ENCODE data around the gene PRKAG1. TPM values are rescaled to one million over a fixed set of nuclear protein-coding genes. Genes with fewer than 3 reads are reported as not detected.

The PRKAG1 gene
- total RNA-seq, 1 donor from 2014 or later = 67.0 TPM

DNA sequence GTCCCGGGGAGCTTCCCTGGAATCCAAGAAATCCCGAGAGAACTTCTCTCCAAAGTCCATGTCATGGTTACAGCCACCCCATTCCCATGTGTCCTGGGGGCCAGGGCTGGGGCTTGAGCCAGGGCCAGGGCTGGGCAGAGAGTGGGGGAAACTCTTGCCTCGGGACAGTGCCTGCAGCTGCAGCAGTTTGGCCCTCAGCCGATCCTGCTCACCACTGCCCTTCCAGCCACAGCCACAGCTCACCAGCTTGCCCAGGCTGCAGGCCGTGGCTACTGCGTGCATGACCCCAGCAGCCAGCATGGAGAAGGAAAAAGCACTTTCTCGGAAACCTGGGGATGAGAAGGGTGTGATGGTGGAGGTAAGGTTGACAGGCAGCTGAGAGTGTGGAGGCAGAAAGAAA lies 50.6 kb downstream of the PRKAG1 start:
- H3K4me3 ChIP-seq = no peak overlapping the region
- H3K27ac ChIP-seq = no peak overlapping the region
- H3K4me1 ChIP-seq = peaks cover 32% of the 10 kb centered on the region
- H3K27me3 ChIP-seq = no peaks in the 10 kb centered on the region
- intact Hi-C loops (cut with DNase I) = no loop called here
- TF ChIP-seq, protein P1, sequence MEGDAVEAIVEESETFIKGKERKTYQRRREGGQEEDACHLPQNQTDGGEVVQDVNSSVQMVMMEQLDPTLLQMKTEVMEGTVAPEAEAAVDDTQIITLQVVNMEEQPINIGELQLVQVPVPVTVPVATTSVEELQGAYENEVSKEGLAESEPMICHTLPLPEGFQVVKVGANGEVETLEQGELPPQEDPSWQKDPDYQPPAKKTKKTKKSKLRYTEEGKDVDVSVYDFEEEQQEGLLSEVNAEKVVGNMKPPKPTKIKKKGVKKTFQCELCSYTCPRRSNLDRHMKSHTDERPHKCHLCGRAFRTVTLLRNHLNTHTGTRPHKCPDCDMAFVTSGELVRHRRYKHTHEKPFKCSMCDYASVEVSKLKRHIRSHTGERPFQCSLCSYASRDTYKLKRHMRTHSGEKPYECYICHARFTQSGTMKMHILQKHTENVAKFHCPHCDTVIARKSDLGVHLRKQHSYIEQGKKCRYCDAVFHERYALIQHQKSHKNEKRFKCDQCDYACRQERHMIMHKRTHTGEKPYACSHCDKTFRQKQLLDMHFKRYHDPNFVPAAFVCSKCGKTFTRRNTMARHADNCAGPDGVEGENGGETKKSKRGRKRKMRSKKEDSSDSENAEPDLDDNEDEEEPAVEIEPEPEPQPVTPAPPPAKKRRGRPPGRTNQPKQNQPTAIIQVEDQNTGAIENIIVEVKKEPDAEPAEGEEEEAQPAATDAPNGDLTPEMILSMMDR (IDR thresholded peaks at IDR 0.05) = no peak
- TF ChIP-seq POLR2A (IDR thresholded peaks at IDR 0.05) = no peak
- TF ChIP-seq POLR2AphosphoS5 (IDR thresholded peaks at IDR 0.05; ENCODE audit: insufficient read depth in 1 of 2, low read depth in 1 of 2) = no peak
- no peaks in the 10 kb centered on the region for H3K36me3 ChIP-seq
- no peaks in the 10 kb centered on the region for H3K9me3 ChIP-seq
- DNase-seq (ENCODE audit: extremely low spot score in 2 of 2) = no peak

DNA sequence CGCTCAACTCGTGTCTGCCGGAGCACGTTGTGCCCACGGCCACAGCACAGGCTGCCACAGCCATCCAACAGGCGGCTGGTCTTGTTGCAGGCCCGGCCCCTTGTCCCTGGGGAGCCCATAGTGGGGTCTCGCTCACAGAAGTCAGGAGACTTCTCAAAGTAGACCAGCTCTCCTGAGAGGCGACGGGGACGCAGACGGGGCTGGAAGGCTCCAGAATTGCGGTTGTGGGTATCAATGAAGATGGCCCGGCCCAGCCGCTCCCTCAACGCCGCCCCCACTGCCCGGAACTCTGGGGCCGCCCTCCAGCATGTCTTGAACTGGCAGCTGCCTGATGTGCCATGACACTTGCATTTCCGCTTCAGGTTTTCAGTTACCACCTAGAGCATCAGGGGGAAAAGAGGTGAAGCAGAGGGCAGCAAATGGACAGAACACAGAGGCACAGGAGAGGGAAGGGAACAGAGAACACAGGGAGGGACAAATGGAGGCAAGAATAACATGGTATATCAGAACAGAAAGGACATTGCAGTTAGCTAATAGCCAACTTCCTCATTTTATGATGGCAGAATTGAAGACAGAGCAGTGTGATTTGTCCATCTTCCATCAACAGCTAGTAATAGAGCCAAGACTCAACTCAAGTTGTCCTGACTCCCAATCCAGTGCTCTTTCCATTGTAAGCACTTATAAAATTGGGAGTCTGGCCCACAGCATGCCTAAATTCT lies 52.2 kb downstream of the PRKAG1 start:
- intact Hi-C loops (cut with DNase I) = no loop called here
- peaks cover 22% of the 10 kb centered on the region for H3K4me1 ChIP-seq
- TF ChIP-seq, protein P1 (IDR thresholded peaks at IDR 0.05) = no peak
- TF ChIP-seq POLR2AphosphoS5 (IDR thresholded peaks at IDR 0.05; ENCODE audit: insufficient read depth in 1 of 2, low read depth in 1 of 2) (no peak), POLR2A (IDR thresholded peaks at IDR 0.05) (no peak)
- no peak for DNase-seq (ENCODE audit: extremely low spot score in 2 of 2)
- no peaks in the 10 kb centered on the region for H3K9me3 ChIP-seq
- no peaks in the 10 kb centered on the region for H3K27me3 ChIP-seq
- no peak overlapping the region for H3K4me3 ChIP-seq
- no peak overlapping the region for H3K27ac ChIP-seq
- no peaks in the 10 kb centered on the region for H3K36me3 ChIP-seq

DNA sequence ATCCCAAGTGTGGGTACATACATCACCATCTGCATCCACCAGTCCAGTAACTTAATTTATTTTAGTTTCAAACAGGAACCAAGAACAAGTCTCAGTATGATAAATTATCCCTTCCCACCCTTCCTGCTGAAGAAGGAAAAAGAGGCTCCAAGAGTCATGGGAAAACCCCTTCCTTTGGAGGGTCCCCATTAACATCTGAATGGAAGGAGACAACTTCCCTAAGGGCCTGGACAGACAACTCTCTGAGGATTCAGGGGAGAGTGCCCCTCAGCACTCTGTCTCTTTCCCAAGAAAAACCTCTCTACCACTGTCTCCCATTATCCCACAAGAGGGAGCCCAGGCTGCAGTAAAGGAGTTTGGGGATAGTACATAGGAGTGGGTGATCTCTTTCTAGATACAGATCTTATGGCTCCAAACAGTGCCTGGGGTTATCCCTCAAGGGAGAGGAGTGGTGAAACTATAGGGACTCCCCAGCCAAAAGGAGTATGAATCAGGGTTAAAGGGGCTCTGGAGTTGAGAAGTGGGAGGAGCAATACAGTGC lies 53.2 kb downstream of the PRKAG1 start:
- intact Hi-C loops (cut with DNase I) = no loop called here
- no peak for DNase-seq (ENCODE audit: extremely low spot score in 2 of 2)

DNA sequence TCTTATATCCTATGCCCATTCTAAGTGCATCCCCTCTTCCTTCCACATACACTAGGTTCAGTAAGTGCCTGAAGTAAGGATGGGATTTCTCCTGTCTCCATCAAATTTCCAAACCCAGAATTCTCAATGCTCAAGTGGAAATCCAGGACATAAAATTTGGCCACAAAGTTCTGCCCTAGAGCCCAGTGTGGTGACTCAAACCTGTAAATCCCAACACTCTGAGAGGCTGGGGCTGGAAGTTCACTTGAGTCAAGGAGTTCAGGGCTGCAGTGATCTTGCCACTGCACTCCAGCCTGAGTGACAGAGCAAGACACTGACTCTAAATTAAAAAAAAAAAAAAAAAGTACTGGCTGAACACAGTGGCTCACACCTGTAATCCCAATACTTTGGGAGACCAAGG lies 56.8 kb downstream of the PRKAG1 start:
- Histone ChIP-seq H3K27me3 (no peaks in the 10 kb centered on the region), H3K4me3 (no peak overlapping the region), H3K27ac (no peak overlapping the region), H3K9me3 (no peaks in the 10 kb centered on the region), H3K36me3 (no peaks in the 10 kb centered on the region), H3K4me1 (peaks cover 5% of the 10 kb centered on the region)
- no peak for DNase-seq (ENCODE audit: extremely low spot score in 2 of 2)
- TF ChIP-seq POLR2A (IDR thresholded peaks at IDR 0.05) (no peak), POLR2AphosphoS5 (IDR thresholded peaks at IDR 0.05; ENCODE audit: insufficient read depth in 1 of 2, low read depth in 1 of 2) (no peak)
- TF ChIP-seq, protein P1 (IDR thresholded peaks at IDR 0.05) = no peak
- intact Hi-C loops (cut with DNase I) = no loop called here

More for the DNA sequence above, 53.2 kb downstream of the PRKAG1 start:
- Histone ChIP-seq H3K4me1 (peaks cover 12% of the 10 kb centered on the region), H3K27ac (no peak overlapping the region), H3K4me3 (no peak overlapping the region), H3K27me3 (no peaks in the 10 kb centered on the region), H3K9me3 (no peaks in the 10 kb centered on the region), H3K36me3 (no peaks in the 10 kb centered on the region)
- TF ChIP-seq POLR2AphosphoS5 (IDR thresholded peaks at IDR 0.05; ENCODE audit: insufficient read depth in 1 of 2, low read depth in 1 of 2) = no peak
- TF ChIP-seq POLR2A (IDR thresholded peaks at IDR 0.05) = no peak
- TF ChIP-seq, protein P1 (IDR thresholded peaks at IDR 0.05) = no peak

DNA sequence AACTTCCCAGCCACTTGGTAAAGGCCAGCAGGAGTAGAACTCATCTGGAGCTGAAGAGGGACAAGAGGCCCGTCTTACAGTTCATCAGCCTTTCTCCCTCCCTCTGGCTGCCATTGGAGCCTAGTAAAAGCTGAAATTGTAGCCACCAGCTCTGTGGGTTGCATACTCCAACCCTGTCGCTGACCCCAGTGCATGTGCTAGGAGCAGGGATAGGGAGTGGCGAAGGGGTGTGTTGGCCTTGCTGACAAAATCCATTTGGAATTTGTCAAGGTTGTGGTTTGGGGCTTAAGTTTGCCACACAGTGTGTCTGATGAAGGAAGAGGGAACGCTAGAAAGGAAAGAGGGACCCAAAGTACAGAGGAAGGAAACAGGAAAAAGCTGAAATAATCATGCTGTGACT lies 57.2 kb downstream of the PRKAG1 start:
- TF ChIP-seq POLR2AphosphoS5 (IDR thresholded peaks at IDR 0.05; ENCODE audit: insufficient read depth in 1 of 2, low read depth in 1 of 2) (no peak), POLR2A (IDR thresholded peaks at IDR 0.05) (no peak)
- TF ChIP-seq, protein P1 (IDR thresholded peaks at IDR 0.05) = no peak
- Histone ChIP-seq H3K27me3 (no peaks in the 10 kb centered on the region), H3K27ac (no peak overlapping the region), H3K4me1 (peaks cover 7% of the 10 kb centered on the region), H3K4me3 (no peak overlapping the region), H3K9me3 (no peaks in the 10 kb centered on the region), H3K36me3 (no peaks in the 10 kb centered on the region)
- intact Hi-C loops (cut with DNase I) = no loop called here
- DNase-seq (ENCODE audit: extremely low spot score in 2 of 2) = no peak

All from vagina (tissue), 2 donors.